Bronchial epithelial cell (primary cell): Measurements from ENCODE around the gene AMIGO2. TPM values are rescaled to one million over a fixed set of nuclear protein-coding genes. Genes with fewer than 3 reads are reported as not detected.
"Not testable (repeated sequence)": the region's sequence is repeated elsewhere in the genome, so short reads cannot be mapped to it uniquely, and the experiment has no call there.

ENCODE experiments used
- DNase-seq: peaks from one replicate; pipeline ENCODE4 v3.0.0-alpha.2; 2010; ENCODE audit warnings: low read depth
- FAIRE-seq: peaks from 2 replicates; lab custom pipeline; 2011; peaks lifted over from hg19 to GRCh38; lab: Jason Lieb, UNC
- H3K27me3 ChIP-seq: 2 replicates; pipeline ENCODE4 v1.5.1; 2011; ENCODE audit warnings: low read length; ENCODE audit not compliant: control insufficient read depth, insufficient read depth
- H3K36me3 ChIP-seq: 2 replicates; pipeline ENCODE4 v1.5.1; 2011; ENCODE audit warnings: low read length; ENCODE audit not compliant: control insufficient read depth, insufficient read depth
- H3K4me3 ChIP-seq: 2 replicates; pipeline ENCODE4 v1.5.1; 2011; ENCODE audit warnings: mild to moderate bottlenecking, low read depth, low read length, control low read depth
- CTCF ChIP-seq: IDR thresholded peaks from 2 replicates; pipeline ENCODE4 v1.5.1; 2011; ENCODE audit warnings: mild to moderate bottlenecking, moderate library complexity, low read length, control low read depth, inconsistent platforms; ENCODE audit not compliant: insufficient read depth, severe bottlenecking
- total RNA-seq: library from RNA; depleted of rRNA; stranded (reverse); fragments of >200 nt; gene quantifications from 2 replicates; pipeline ENCODE4 v1.2.1, GENCODE V29; 2014

AMIGO2 gene
- total RNA-seq, 1 donor from 2014 or later: 61.1 TPM

DNA sequence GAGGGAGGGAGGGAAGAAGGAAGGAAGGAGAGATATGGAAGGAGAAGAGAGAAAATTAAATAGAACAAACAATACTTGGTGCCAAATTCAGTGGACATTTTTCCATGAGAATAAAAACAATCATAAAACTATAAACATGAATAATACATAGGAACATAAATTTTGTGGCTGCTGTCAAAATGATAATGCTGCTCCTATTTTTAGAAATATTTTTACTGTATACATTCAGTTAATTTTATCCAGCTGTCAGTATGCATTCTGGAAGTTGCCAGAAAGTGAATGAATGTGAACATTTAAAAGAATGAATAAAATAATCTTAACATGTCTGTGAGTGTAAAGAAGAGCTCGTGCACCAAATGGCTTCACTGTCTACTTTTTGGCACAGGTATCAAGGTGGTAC, 14.2 kb downstream of the AMIGO2 start:
- H3K4me3 ChIP-seq: no peak overlapping the region
- FAIRE-seq (no peak), DNase-seq (no peak)
- H3K36me3 ChIP-seq: no peaks in the 10 kb centered on the region
- no peaks in the 10 kb centered on the region for H3K27me3 ChIP-seq
- TF ChIP-seq CTCF: no peak

DNA sequence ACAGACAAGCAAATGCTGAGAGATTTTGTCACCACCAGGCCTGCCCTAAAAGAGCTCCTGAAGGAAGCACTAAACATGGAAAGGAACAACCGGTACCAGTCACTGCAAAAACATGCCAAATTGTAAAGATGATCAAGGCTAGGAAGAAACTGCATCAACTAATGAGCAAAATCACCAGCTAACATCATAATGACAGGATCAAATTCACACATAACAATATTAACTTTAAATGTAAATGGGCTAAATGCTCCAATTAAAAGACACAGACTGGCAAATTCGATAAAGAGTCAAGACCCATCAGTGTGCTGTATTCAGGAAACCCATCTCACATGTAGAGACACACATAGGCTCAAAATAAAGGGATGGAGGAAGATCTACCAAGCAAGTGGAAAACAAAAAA, 21.1 kb downstream of the AMIGO2 start:
- not testable (repeated sequence) for FAIRE-seq, DNase-seq, H3K36me3 ChIP-seq, H3K4me3 ChIP-seq, H3K27me3 ChIP-seq

DNA sequence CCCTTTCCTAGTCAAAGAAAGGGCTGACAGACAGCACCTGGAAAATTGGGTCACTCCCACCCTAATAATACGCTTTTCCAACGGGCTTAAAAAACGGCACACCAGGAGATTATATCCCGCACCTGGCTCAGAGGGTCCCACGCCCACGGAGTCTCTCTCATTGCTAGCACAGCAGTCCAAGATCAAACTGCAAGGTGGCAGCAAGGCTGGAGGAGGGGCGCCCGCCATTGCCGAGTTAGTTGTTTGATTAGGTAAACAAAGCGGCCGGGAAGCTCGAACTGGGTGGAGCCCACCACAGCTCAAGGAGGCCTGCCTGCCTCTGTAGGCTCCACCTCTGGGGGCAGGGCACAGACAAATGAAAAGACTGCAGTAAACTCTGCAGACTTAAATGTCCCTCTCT, 22.8 kb downstream of the AMIGO2 start:
- FAIRE-seq, H3K27me3 ChIP-seq, DNase-seq, H3K4me3 ChIP-seq, H3K36me3 ChIP-seq: not testable (repeated sequence)

GRCh38 chr12:47055856-47056255, 23.9 kb downstream of the AMIGO2 start:
- not testable (repeated sequence) for H3K4me3 ChIP-seq, FAIRE-seq, DNase-seq, H3K36me3 ChIP-seq, H3K27me3 ChIP-seq

GRCh38 chr12:47054659-47055058, 25.1 kb downstream of the AMIGO2 start:
- no peaks in the 10 kb centered on the region for H3K27me3 ChIP-seq
- TF ChIP-seq CTCF: no peak
- FAIRE-seq (no peak), DNase-seq (no peak)
- no peak overlapping the region for H3K4me3 ChIP-seq
- H3K36me3 ChIP-seq: no peaks in the 10 kb centered on the region

DNA sequence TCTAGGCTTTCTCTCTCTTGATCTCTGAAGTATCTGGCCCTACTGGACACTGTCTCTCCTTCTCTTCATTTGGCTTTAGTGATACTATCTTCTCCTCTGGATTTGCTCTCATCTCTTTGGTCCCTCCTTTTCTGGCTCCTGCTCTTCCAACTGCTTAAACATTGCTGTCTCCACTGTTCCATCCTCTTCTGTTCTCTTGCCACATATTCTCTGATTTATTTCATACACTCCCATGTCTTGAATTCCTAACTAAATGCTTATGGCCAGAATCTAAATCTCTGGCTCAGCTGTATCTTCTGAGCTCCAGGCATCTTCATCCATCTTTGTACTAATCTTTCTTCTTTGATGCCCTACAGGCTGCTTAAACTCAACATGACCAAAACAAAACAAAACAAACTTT, 25.8 kb downstream of the AMIGO2 start:
- DNase-seq (no peak), FAIRE-seq (no peak)
- H3K36me3 ChIP-seq: no peaks in the 10 kb centered on the region
- H3K27me3 ChIP-seq: no peaks in the 10 kb centered on the region
- H3K4me3 ChIP-seq: no peak overlapping the region
- TF ChIP-seq CTCF: no peak

- FAIRE-seq: no peak
- TF ChIP-seq CTCF: no peak
- Histone ChIP-seq H3K27me3 (no peaks in the 10 kb centered on the region), H3K36me3 (no peaks in the 10 kb centered on the region), H3K4me3 (no peak overlapping the region)
- DNase-seq: no peak
Measured at GRCh38 chr12:47052274-47052673, 27.5 kb downstream of the AMIGO2 start.

DNA sequence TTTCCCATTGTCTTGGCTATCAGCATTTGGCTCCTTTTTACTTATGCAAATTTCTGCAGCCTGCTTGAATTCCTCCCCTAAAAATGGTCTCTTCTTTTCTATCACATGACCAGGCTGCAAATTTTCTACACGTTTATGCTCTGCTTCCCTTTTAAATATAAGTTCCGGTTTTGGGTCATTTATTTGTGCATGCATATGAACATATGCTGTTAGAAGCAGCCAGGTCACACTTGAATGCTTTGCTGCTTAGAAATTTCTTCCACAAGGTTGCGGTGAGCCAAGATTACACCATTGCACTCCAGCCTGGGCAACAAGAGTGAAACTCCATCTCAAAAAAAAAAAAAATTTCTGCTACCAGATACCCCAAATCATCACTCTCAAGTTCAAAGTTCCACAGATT, 28.5 kb downstream of the AMIGO2 start:
- DNase-seq, FAIRE-seq, H3K36me3 ChIP-seq: not testable (repeated sequence)

More for the DNA sequence above, 28.5 kb downstream of the AMIGO2 start:
- H3K27me3 ChIP-seq, H3K4me3 ChIP-seq: not testable (repeated sequence)
